Neural crest cell (in vitro differentiated cells): ENCODE data around the gene GGT5. TPM values are rescaled to one million over a fixed set of nuclear protein-coding genes. Genes with fewer than 3 reads are reported as not detected.
"Not testable (repeated sequence)": the region's sequence is repeated elsewhere in the genome, so short reads cannot be mapped to it uniquely, and the experiment has no call there.

Source experiments
- DNase-seq: peaks from one replicate; pipeline ENCODE4 v3.0.0; 2021; ENCODE audit warnings: low read depth, mixed read lengths, low spot score
- H3K27ac Mint-ChIP-seq: one replicate; pipeline ENCODE4 v1.8.0; 2021; ENCODE audit warnings: mild to moderate bottlenecking, mixed read lengths; ENCODE audit not compliant: unreplicated experiment
- H3K27me3 Mint-ChIP-seq: 2 replicates; pipeline ENCODE4 v1.8.0; 2021; ENCODE audit warnings: low read depth, mild to moderate bottlenecking, mixed read lengths
- H3K36me3 Mint-ChIP-seq: 2 replicates; pipeline ENCODE4 v1.8.0; 2021; ENCODE audit warnings: low read depth, mild to moderate bottlenecking, mixed read lengths
- H3K4me1 Mint-ChIP-seq: 2 replicates; pipeline ENCODE4 v1.8.0; 2021; ENCODE audit warnings: mixed read lengths
- H3K4me3 Mint-ChIP-seq: one replicate; pipeline ENCODE4 v1.8.0; 2021; ENCODE audit warnings: mild to moderate bottlenecking, mixed read lengths
- H3K9me3 Mint-ChIP-seq: 2 replicates; pipeline ENCODE4 v1.8.0; 2021; ENCODE audit warnings: mixed read lengths
- CTCF ChIP-seq: fragments of 200-600 bp; sonication (generic); conservative IDR thresholded peaks from 2 replicates; pipeline ENCODE4 v1.5.0; 2021; ENCODE audit warnings: antibody characterized with exemption, mild to moderate bottlenecking
- total RNA-seq: library from RNA; stranded (reverse); gene quantifications from 2 replicates; pipeline ENCODE4 v1.2.1, GENCODE V29; 2021

GGT5 gene
- total RNA-seq, 1 donor from 2014 or later, result 0.56 TPM

- Mint-ChIP-seq H3K27me3 (peaks cover 3% of the 10 kb centered on the region), H3K4me1 (peaks cover 31% of the 10 kb centered on the region), H3K27ac (no peak overlapping the region), H3K36me3 (peaks cover 7% of the 10 kb centered on the region), H3K4me3 (no peak overlapping the region), H3K9me3 (peaks cover 12% of the 10 kb centered on the region)
- no peak for DNase-seq
- TF ChIP-seq CTCF, result no peak
These were observed 39.3 kb downstream of the GGT5 start for GRCh38 chr22:24205438-24206195.

- not testable (repeated sequence) for H3K4me3 Mint-ChIP-seq, H3K36me3 Mint-ChIP-seq, DNase-seq, H3K27me3 Mint-ChIP-seq, H3K27ac Mint-ChIP-seq
- Mint-ChIP-seq H3K9me3 (peaks cover 12% of the 10 kb centered on the region), H3K4me1 (peaks cover 26% of the 10 kb centered on the region)
These were observed 41.0 kb downstream of the GGT5 start for GRCh38 chr22:24203856-24204255.

- Mint-ChIP-seq H3K4me1 (peaks cover 13% of the 10 kb centered on the region), H3K36me3 (peaks cover 7% of the 10 kb centered on the region), H3K9me3 (peaks cover 12% of the 10 kb centered on the region), H3K4me3 (no peak overlapping the region), H3K27me3 (peaks cover 3% of the 10 kb centered on the region), H3K27ac (no peak overlapping the region)
- no peak for TF ChIP-seq CTCF
- DNase-seq, result no peak
These were observed 42.9 kb downstream of the GGT5 start for GRCh38 chr22:24201681-24202614.

GRCh38 chr22:24200619-24201212, 44.2 kb downstream of the GGT5 start:
- Mint-ChIP-seq H3K4me1 (peaks cover 8% of the 10 kb centered on the region), H3K4me3 (no peak overlapping the region), H3K27ac (no peak overlapping the region), H3K36me3 (peaks cover 7% of the 10 kb centered on the region), H3K27me3 (peaks cover 3% of the 10 kb centered on the region), H3K9me3 (peaks cover 12% of the 10 kb centered on the region)
- no peak for DNase-seq
- no peak for TF ChIP-seq CTCF

GRCh38 chr22:24198682-24199052, 46.2 kb downstream of the GGT5 start:
- no peak for DNase-seq
- Mint-ChIP-seq H3K4me1 (peaks cover 3% of the 10 kb centered on the region), H3K27ac (no peak overlapping the region), H3K36me3 (no peaks in the 10 kb centered on the region), H3K9me3 (no peaks in the 10 kb centered on the region), H3K27me3 (no peaks in the 10 kb centered on the region), H3K4me3 (no peak overlapping the region)
- no peak for TF ChIP-seq CTCF
